Upper lobe of left lung (tissue), 4 donors: ENCODE results near the gene ST7.

ENCODE experiments used
- CTCF ChIP-seq, 6 experiments: fragments of 450-650 bp in 4 of 6; fragments of 200-600 bp in 2 of 6; sonication (generic) in 2 of 6; IDR thresholded peaks; one replicate each; pipeline ENCODE4 v1.5.1; 2016 to 2019; ENCODE audit warnings: antibody characterized with exemption in 6 of 6
- POLR2A ChIP-seq, 4 donors: fragments of 450-650 bp; IDR thresholded peaks; one replicate each; pipeline ENCODE4 v1.5.1; 2016 to 2017; ENCODE audit warnings: antibody characterized with exemption in 4 of 4, mild to moderate bottlenecking in 2 of 4

- TF ChIP-seq CTCF (IDR thresholded peaks at IDR 0.05) (no peak), POLR2A (IDR thresholded peaks at IDR 0.05) (no peak)
Measured at GRCh38 chr7:117062300-117062699, 109.0 kb downstream of the ST7 start.
